WTC11 (cell line): ENCODE measurements around the gene NPVF. TPM values are rescaled to one million over a fixed set of nuclear protein-coding genes. Genes with fewer than 3 reads are reported as not detected.

Source experiments
- ATAC-seq: fragments of 200-7000 bp; cut with Tn5 transposase; 2 replicates; pipeline ENCODE4 v1.10.0; 2021; ENCODE audit warnings: mild to moderate bottlenecking, moderate library complexity
- CTCF ChIA-PET: fragments of 300-600 bp; sonication (Branson Sonifier 250); formaldehyde crosslinking; loops from one replicate; lab custom pipeline; 2021; ENCODE audit warnings: antibody characterized with exemption; lab: Charles Lee
- POLR2A ChIA-PET: fragments of 350-600 bp; sonication (Branson Sonifier 250); formaldehyde crosslinking; loops from one replicate; lab custom pipeline; 2021; ENCODE audit warnings: antibody characterized with exemption; lab: Charles Lee
- DNase-seq: peaks from one replicate; pipeline ENCODE4 v3.0.0; 2021; ENCODE audit warnings: low spot score
- H3K27ac Mint-ChIP-seq: 2 replicates; pipeline ENCODE4 v1.8.0; 2021; ENCODE audit warnings: mixed read lengths
- H3K27me3 Mint-ChIP-seq: 2 replicates; pipeline ENCODE4 v1.8.0; 2021; ENCODE audit warnings: low read depth, mild to moderate bottlenecking, moderate library complexity, mixed read lengths
- H3K36me3 Mint-ChIP-seq: 2 replicates; pipeline ENCODE4 v1.8.0; 2021; ENCODE audit warnings: mixed read lengths
- H3K4me1 Mint-ChIP-seq: 2 replicates; pipeline ENCODE4 v1.8.0; 2022; ENCODE audit warnings: mixed read lengths
- H3K4me3 Mint-ChIP-seq: 2 replicates; pipeline ENCODE4 v1.8.0; 2021; ENCODE audit warnings: mild to moderate bottlenecking, moderate library complexity, mixed read lengths
- H3K9me3 Mint-ChIP-seq: 2 replicates; pipeline ENCODE4 v1.8.0; 2021; ENCODE audit warnings: mixed read lengths
- ATF1 ChIP-seq: sonication (generic); formaldehyde crosslinking; IDR thresholded peaks from 2 replicates; pipeline ENCODE4 v1.8.1; 2023; ENCODE audit warnings: mild to moderate bottlenecking, moderate library complexity, missing genetic modification reagents
- FOXJ3 ChIP-seq: sonication (generic); formaldehyde crosslinking; IDR thresholded peaks from 2 replicates; pipeline ENCODE4 v1.9.0; 2021; ENCODE audit warnings: missing genetic modification reagents, mild to moderate bottlenecking, borderline replicate concordance
- IRF2 ChIP-seq: sonication (generic); formaldehyde crosslinking; IDR thresholded peaks from 2 replicates; pipeline ENCODE4 v1.8.0; 2022; ENCODE audit warnings: low read depth, missing genetic modification reagents, borderline replicate concordance
- NFYB ChIP-seq: sonication (generic); formaldehyde crosslinking; conservative IDR thresholded peaks from 2 replicates; pipeline ENCODE4 v1.8.0; 2022; ENCODE audit warnings: low read depth, missing genetic modification reagents
- NR3C1 ChIP-seq: sonication (generic); formaldehyde crosslinking; conservative IDR thresholded peaks from 2 replicates; pipeline ENCODE4 v1.8.1; 2023; ENCODE audit warnings: low read depth, mild to moderate bottlenecking, missing genetic modification reagents
- RORB ChIP-seq: fragments of 250-450 bp; sonication (Bioruptor Pico); IDR thresholded peaks from 2 replicates; pipeline ENCODE4 v1.9.0; 2021; ENCODE audit warnings: mild to moderate bottlenecking
- SOX15 ChIP-seq: fragments of 250-450 bp; sonication (Bioruptor Pico); IDR thresholded peaks from 2 replicates; pipeline ENCODE4 v1.9.0; 2021; ENCODE audit warnings: mild to moderate bottlenecking
- ZNF263 ChIP-seq: sonication (generic); formaldehyde crosslinking; IDR thresholded peaks from 2 replicates; pipeline ENCODE4 v1.8.1; 2022; ENCODE audit warnings: low read depth, mild to moderate bottlenecking, moderate library complexity, missing genetic modification reagents
- ZNF396 ChIP-seq: fragments of 250-450 bp; sonication (Bioruptor Pico); IDR thresholded peaks from 2 replicates; pipeline ENCODE4 v1.8.0; 2021; ENCODE audit warnings: mild to moderate bottlenecking, moderate library complexity, borderline replicate concordance
- total RNA-seq: library from RNA; stranded (reverse); gene quantifications from 3 replicates; pipeline ENCODE4 v1.2.3, GENCODE V29; 2021
- TF ChIP-seq, protein P1 (sequence below): sonication (generic); formaldehyde crosslinking; IDR thresholded peaks from 2 replicates; pipeline ENCODE4 v1.8.0; 2022; ENCODE audit warnings: mild to moderate bottlenecking, missing genetic modification reagents
- TF ChIP-seq, protein P2 (sequence below): sonication (generic); formaldehyde crosslinking; IDR thresholded peaks from 2 replicates; pipeline ENCODE4 v1.8.1; 2022; ENCODE audit warnings: low read depth, mild to moderate bottlenecking, moderate library complexity, missing genetic modification reagents, borderline replicate concordance
- TF ChIP-seq, protein P3 (sequence below): sonication (generic); formaldehyde crosslinking; IDR thresholded peaks from 2 replicates; pipeline ENCODE4 v1.8.1; 2023; ENCODE audit warnings: mild to moderate bottlenecking, missing genetic modification reagents
- TF ChIP-seq, protein P4 (sequence below): sonication (generic); formaldehyde crosslinking; conservative IDR thresholded peaks from 2 replicates; pipeline ENCODE4 v1.8.1; 2022; ENCODE audit warnings: mild to moderate bottlenecking, missing genetic modification reagents
- TF ChIP-seq, protein P5 (sequence below): sonication (generic); formaldehyde crosslinking; IDR thresholded peaks from 2 replicates; pipeline ENCODE4 v1.8.0; 2022; ENCODE audit warnings: mild to moderate bottlenecking, missing genetic modification reagents
- TF ChIP-seq, protein P6 (sequence below): fragments of 250-450 bp; sonication (Bioruptor Pico); IDR thresholded peaks from 2 replicates; pipeline ENCODE4 v1.9.0; 2021; ENCODE audit warnings: moderate library complexity, mild to moderate bottlenecking, inconsistent platforms, borderline replicate concordance
- TF ChIP-seq, protein P7 (sequence below): fragments of 250-450 bp; sonication (Bioruptor Pico); IDR thresholded peaks from 2 replicates; pipeline ENCODE4 v2.1.2; 2022; ENCODE audit warnings: mild to moderate bottlenecking, moderate library complexity

NPVF gene
- total RNA-seq, 1 experiment from 2014 or later: not detected

DNA sequence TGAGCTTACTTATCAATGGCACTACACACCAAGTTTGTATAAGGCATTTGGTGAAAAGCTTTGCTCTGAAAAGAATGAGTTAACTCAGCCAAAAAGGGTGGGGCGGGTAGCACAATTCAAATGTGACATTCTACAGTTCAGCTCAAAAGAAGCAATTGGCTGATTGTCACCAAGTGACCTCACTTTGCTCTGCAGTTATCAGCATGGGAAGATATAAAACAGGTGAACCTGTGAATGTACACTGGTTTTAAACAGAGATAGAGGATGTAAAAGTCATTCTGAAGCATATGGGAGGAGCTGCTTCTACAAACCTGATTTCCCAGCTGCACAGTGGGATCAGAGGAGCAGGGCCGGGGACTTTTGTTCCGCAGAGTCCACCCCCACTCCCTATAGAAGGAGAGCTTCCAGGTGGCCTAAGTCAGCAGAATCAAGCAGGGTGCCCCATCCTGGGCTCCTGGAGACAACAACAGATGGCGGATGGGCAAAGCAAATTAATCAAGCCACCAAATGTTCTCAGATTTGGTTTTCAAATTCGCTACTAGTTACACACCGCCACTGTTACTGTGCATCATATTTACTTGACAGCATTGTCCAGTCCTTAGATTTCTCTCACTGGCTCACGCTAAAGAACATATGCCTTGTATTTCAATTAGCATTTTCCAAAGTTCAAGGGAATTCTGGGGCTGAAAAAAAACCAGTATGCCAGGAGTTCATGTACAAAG is 27.5 kb upstream of the NPVF start:
- H3K36me3 Mint-ChIP-seq: no peaks in the 10 kb centered on the region
- no peak overlapping the region for H3K27ac Mint-ChIP-seq
- no peak for DNase-seq
- no peak for ATAC-seq
- no peak for TF ChIP-seq ZNF396 (CRISPR knock-in tag)
- no peak for TF ChIP-seq IRF2 (CRISPR knock-in tag)
- TF ChIP-seq, protein P1, sequence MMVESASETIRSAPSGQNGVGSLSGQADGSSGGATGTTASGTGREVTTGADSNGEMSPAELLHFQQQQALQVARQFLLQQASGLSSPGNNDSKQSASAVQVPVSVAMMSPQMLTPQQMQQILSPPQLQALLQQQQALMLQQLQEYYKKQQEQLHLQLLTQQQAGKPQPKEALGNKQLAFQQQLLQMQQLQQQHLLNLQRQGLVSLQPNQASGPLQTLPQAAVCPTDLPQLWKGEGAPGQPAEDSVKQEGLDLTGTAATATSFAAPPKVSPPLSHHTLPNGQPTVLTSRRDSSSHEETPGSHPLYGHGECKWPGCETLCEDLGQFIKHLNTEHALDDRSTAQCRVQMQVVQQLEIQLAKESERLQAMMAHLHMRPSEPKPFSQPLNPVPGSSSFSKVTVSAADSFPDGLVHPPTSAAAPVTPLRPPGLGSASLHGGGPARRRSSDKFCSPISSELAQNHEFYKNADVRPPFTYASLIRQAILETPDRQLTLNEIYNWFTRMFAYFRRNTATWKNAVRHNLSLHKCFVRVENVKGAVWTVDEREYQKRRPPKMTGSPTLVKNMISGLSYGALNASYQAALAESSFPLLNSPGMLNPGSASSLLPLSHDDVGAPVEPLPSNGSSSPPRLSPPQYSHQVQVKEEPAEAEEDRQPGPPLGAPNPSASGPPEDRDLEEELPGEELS: no peak
- TF ChIP-seq NR3C1 (CRISPR knock-in tag): no peak
- no peak for TF ChIP-seq ZNF263 (CRISPR knock-in tag)
- TF ChIP-seq, protein P2, sequence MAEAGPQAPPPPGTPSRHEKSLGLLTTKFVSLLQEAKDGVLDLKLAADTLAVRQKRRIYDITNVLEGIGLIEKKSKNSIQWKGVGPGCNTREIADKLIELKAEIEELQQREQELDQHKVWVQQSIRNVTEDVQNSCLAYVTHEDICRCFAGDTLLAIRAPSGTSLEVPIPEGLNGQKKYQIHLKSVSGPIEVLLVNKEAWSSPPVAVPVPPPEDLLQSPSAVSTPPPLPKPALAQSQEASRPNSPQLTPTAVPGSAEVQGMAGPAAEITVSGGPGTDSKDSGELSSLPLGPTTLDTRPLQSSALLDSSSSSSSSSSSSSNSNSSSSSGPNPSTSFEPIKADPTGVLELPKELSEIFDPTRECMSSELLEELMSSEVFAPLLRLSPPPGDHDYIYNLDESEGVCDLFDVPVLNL: no peak
- H3K4me1 Mint-ChIP-seq: peaks cover 6% of the 10 kb centered on the region
- H3K4me3 Mint-ChIP-seq: no peak overlapping the region
- no peaks in the 10 kb centered on the region for H3K9me3 Mint-ChIP-seq
- H3K27me3 Mint-ChIP-seq: no peaks in the 10 kb centered on the region; the same call in 1 of the 2 replicates
- CTCF ChIA-PET: interaction anchor here (1.0 to 1.7 kb wide), 6 partner anchors 39 to 313 kb away, joined by 3 to 6 read pairs (median 4); a partner anchor contains a TSS
- POLR2A ChIA-PET: no interaction called here

DNA sequence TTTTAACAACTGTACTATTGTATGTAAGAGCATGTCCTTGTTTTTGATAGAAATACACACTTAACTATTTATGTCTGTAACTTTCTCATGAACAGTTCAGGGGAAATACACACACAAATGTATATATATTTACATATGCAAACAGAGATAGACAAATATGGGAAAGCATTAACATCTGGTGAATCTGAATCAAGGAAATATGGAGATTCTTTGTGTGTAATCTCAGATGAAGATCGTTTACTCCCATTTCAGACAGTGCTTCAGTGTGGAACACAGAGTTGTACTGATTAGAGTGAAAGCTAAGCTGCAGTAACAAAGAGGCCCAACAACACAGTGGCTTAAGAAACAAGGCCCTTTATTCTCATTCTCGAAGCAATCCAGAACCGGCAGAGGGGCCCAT is 26.3 kb upstream of the NPVF start:
- Mint-ChIP-seq H3K36me3 (no peaks in the 10 kb centered on the region), H3K4me1 (no peaks in the 10 kb centered on the region), H3K4me3 (no peak overlapping the region), H3K27ac (no peak overlapping the region), H3K27me3 (peaks cover 5% of the 10 kb centered on the region), H3K9me3 (no peaks in the 10 kb centered on the region)
- no peak for ATAC-seq
- no peak for TF ChIP-seq FOXJ3 (CRISPR knock-in tag)
- no peak for TF ChIP-seq NFYB (CRISPR knock-in tag)
- TF ChIP-seq, protein P3, sequence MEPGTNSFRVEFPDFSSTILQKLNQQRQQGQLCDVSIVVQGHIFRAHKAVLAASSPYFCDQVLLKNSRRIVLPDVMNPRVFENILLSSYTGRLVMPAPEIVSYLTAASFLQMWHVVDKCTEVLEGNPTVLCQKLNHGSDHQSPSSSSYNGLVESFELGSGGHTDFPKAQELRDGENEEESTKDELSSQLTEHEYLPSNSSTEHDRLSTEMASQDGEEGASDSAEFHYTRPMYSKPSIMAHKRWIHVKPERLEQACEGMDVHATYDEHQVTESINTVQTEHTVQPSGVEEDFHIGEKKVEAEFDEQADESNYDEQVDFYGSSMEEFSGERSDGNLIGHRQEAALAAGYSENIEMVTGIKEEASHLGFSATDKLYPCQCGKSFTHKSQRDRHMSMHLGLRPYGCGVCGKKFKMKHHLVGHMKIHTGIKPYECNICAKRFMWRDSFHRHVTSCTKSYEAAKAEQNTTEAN (CRISPR knock-in tag): no peak
- TF ChIP-seq, protein P4, sequence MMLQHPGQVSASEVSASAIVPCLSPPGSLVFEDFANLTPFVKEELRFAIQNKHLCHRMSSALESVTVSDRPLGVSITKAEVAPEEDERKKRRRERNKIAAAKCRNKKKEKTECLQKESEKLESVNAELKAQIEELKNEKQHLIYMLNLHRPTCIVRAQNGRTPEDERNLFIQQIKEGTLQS (CRISPR knock-in tag): no peak
- TF ChIP-seq, protein P5, sequence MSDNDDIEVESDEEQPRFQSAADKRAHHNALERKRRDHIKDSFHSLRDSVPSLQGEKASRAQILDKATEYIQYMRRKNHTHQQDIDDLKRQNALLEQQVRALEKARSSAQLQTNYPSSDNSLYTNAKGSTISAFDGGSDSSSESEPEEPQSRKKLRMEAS (CRISPR knock-in tag): no peak
- no peak for TF ChIP-seq ATF1 (CRISPR knock-in tag)
- TF ChIP-seq, protein P6, sequence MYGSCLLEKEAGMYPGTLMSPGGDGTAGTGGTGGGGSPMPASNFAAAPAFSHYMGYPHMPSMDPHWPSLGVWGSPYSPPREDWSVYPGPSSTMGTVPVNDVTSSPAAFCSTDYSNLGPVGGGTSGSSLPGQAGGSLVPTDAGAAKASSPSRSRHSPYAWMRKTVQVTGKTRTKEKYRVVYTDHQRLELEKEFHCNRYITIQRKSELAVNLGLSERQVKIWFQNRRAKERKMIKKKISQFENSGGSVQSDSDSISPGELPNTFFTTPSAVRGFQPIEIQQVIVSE (CRISPR knock-in tag): no peak
- TF ChIP-seq SOX15 (CRISPR knock-in tag): no peak
- TF ChIP-seq, protein P7, sequence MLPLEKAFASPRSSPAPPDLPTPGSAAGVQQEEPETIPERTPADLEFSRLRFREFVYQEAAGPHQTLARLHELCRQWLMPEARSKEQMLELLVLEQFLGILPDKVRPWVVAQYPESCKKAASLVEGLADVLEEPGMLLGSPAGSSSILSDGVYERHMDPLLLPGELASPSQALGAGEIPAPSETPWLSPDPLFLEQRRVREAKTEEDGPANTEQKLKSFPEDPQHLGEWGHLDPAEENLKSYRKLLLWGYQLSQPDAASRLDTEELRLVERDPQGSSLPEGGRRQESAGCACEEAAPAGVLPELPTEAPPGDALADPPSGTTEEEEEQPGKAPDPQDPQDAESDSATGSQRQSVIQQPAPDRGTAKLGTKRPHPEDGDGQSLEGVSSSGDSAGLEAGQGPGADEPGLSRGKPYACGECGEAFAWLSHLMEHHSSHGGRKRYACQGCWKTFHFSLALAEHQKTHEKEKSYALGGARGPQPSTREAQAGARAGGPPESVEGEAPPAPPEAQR: no peak
- TF ChIP-seq RORB (CRISPR knock-in tag): no peak
- POLR2A ChIA-PET: no interaction called here
- DNase-seq: no peak
- CTCF ChIA-PET: interaction anchor here (1.7 kb wide), 1 partner anchor 314 kb away, joined by 5 read pairs; no protein-coding TSS in a partner anchor
